Measurements from ENCODE around the gene HPS4. TPM values are rescaled to one million over a fixed set of nuclear protein-coding genes. Genes with fewer than 3 reads are reported as not detected.

The HPS4 gene
- total RNA-seq, 6 experiments from 2014 or later, result 18.0 to 22.6 (median 20.6) TPM

DNA sequence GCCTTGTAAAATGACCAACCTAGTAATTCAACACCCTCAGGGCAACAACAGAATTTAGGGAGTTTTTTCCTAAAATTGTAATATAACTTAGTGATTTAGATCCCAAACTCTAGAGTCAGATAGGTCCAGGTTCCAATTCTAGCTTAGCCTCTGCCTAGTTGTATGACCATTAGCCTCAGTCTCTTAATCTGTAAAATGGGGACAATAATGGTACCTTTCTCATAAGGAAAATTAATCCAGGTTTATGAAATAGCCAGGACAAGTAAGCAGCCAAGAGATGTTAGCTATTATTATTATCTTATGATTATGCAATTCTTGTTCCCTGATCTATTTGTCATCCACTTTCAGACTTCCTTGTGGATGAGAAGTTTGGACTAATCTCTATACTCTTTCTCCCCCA lies 24.6 kb upstream of the HPS4 start:
- Mint-ChIP-seq H3K27me3 (ENCODE audit: insufficient read depth) (no peaks in the 10 kb centered on the region), H3K4me1 (ENCODE audit: low read depth) (peaks cover 23% of the 10 kb centered on the region), H3K9me3 (no peaks in the 10 kb centered on the region)

GRCh38 chr22:26503758-26504157 lies 20.2 kb upstream of the HPS4 start:
- H3K27ac Mint-ChIP-seq, result no peak overlapping the region
- H3K9me3 Mint-ChIP-seq, result no peaks in the 10 kb centered on the region
- H3K4me3 Mint-ChIP-seq, result no peak overlapping the region
- DNase-seq, result no peak
- no peaks in the 10 kb centered on the region; the same call in 1 of the 2 replicates for H3K27me3 Mint-ChIP-seq (ENCODE audit: insufficient read depth)
- H3K36me3 Mint-ChIP-seq (ENCODE audit: low read depth), result peaks cover 46% of the 10 kb centered on the region
- H3K4me1 Mint-ChIP-seq (ENCODE audit: low read depth), result peaks cover 22% of the 10 kb centered on the region
- TF ChIP-seq, protein P1, sequence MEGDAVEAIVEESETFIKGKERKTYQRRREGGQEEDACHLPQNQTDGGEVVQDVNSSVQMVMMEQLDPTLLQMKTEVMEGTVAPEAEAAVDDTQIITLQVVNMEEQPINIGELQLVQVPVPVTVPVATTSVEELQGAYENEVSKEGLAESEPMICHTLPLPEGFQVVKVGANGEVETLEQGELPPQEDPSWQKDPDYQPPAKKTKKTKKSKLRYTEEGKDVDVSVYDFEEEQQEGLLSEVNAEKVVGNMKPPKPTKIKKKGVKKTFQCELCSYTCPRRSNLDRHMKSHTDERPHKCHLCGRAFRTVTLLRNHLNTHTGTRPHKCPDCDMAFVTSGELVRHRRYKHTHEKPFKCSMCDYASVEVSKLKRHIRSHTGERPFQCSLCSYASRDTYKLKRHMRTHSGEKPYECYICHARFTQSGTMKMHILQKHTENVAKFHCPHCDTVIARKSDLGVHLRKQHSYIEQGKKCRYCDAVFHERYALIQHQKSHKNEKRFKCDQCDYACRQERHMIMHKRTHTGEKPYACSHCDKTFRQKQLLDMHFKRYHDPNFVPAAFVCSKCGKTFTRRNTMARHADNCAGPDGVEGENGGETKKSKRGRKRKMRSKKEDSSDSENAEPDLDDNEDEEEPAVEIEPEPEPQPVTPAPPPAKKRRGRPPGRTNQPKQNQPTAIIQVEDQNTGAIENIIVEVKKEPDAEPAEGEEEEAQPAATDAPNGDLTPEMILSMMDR (IDR thresholded peaks at IDR 0.05), result no peak

More for the DNA sequence above, 24.6 kb upstream of the HPS4 start:
- TF ChIP-seq, protein P1 (IDR thresholded peaks at IDR 0.05), result no peak
- Mint-ChIP-seq H3K27ac (no peak overlapping the region), H3K4me3 (no peak overlapping the region), H3K36me3 (ENCODE audit: low read depth) (peaks cover 36% of the 10 kb centered on the region)
- no peak for DNase-seq

DNA sequence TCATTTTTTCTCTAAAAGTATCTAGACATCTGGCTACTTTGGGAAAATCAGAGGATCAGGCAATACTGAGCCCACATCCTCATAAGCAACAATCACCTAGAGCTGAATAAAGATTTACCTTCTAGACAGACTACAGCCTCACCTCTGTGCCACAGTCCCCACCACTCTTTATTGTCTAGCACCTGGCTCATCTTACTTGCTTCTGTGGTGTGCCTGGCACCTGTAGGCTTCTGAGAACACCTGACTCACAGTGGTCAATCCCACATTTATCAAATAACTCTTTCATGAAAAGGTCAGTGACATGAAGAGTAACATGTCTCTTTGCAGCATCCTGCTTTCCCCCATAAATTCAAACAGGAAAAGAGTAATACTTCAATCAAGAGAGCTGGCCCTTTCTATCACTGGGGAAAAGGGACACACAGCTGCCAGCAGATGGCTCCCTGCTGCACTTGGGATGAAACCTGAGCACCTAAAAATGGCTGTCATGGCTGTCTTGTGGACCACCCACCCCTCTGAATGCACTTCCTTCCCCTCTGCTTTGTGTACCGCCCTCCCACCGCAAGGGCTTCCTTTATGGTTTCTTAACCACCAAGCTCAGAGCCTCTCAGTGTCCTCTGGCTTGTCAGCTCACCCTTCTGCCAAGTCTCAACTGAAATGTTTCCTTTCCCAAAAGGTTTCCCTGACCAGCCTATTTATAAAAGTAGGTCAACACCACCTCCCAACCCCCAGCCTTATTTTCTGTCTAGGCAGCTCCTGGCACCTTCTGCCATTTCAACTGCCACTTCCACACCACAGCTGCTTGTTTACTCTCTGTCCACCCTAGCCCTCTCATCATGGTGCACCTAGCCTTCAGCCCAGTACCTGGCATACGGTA lies 19.3 kb upstream of the HPS4 start:
- TF ChIP-seq, protein P1 (IDR thresholded peaks at IDR 0.05), result peak; percentile 77

DNA sequence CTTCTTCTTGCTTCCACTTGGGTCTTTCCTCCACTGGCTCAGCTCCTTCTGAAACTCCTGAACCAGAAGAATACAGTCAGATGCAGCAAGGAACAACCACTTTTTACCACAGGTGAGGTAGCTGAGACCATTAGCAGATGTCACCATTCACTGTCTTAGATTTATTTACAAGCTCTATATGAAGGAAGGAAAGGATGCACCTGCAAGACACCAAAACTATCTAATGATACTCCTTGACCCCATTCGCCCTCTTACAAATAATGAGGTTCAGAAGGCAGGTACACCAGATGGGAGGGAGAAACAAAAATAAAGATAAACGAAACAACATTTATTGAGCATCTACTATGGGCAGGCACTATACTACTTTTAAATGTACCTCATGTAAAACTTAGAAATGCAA lies 18.4 kb upstream of the HPS4 start:
- Mint-ChIP-seq H3K27ac (no peak overlapping the region), H3K27me3 (ENCODE audit: insufficient read depth) (no peaks in the 10 kb centered on the region; the same call in 1 of the 2 replicates), H3K9me3 (no peaks in the 10 kb centered on the region), H3K36me3 (ENCODE audit: low read depth) (peaks cover 50% of the 10 kb centered on the region), H3K4me1 (ENCODE audit: low read depth) (peaks cover 22% of the 10 kb centered on the region), H3K4me3 (no peak overlapping the region)
- no peak for DNase-seq
- TF ChIP-seq, protein P1 (IDR thresholded peaks at IDR 0.05), result no peak

More for the DNA sequence above, 19.3 kb upstream of the HPS4 start:
- Mint-ChIP-seq H3K36me3 (ENCODE audit: low read depth) (peaks cover 48% of the 10 kb centered on the region), H3K27ac (peak overlapping the region; percentile 15; the same call in 1 of the 2 replicates), H3K27me3 (ENCODE audit: insufficient read depth) (no peaks in the 10 kb centered on the region; the same call in 1 of the 2 replicates), H3K4me1 (ENCODE audit: low read depth) (peaks cover 22% of the 10 kb centered on the region), H3K9me3 (no peaks in the 10 kb centered on the region), H3K4me3 (no peak overlapping the region)
- DNase-seq, result peak; percentile 33

GRCh38 chr22:26499188-26499703 lies 15.7 kb upstream of the HPS4 start:
- no peak for DNase-seq
- H3K4me3 Mint-ChIP-seq, result no peak overlapping the region

More at GRCh38 chr22:26499188-26499703, 15.7 kb upstream of the HPS4 start:
- peaks cover 43% of the 10 kb centered on the region for H3K36me3 Mint-ChIP-seq (ENCODE audit: low read depth)
- peaks cover 22% of the 10 kb centered on the region for H3K4me1 Mint-ChIP-seq (ENCODE audit: low read depth)
- TF ChIP-seq, protein P1 (IDR thresholded peaks at IDR 0.05), result no peak
- H3K27ac Mint-ChIP-seq, result no peak overlapping the region
- H3K27me3 Mint-ChIP-seq (ENCODE audit: insufficient read depth), result no peaks in the 10 kb centered on the region; the same call in 1 of the 2 replicates
- H3K9me3 Mint-ChIP-seq, result no peaks in the 10 kb centered on the region

Data from HFFc6 (cell line).